Sigmoid colon (tissue), 4 donors: ENCODE measurements around the gene LIMS2.

Source experiments
- POLR2AphosphoS5 ChIP-seq, 4 donors: sonication (generic); formaldehyde crosslinking; IDR thresholded peaks; one replicate each; pipeline ENCODE4 v1.6.1; 2017; ENCODE audit warnings: antibody characterized with exemption in 4 of 4
- TF ChIP-seq, protein P1 (sequence below), 4 experiments: fragments of 450-650 bp in 3 of 4; fragments of 200-600 bp in 1 of 4; IDR thresholded peaks; one replicate each; pipeline ENCODE4 v1.5.1; 2016 to 2019; ENCODE audit warnings: antibody characterized with exemption in 4 of 4, mild to moderate bottlenecking in 3 of 4, moderate library complexity in 2 of 4

DNA sequence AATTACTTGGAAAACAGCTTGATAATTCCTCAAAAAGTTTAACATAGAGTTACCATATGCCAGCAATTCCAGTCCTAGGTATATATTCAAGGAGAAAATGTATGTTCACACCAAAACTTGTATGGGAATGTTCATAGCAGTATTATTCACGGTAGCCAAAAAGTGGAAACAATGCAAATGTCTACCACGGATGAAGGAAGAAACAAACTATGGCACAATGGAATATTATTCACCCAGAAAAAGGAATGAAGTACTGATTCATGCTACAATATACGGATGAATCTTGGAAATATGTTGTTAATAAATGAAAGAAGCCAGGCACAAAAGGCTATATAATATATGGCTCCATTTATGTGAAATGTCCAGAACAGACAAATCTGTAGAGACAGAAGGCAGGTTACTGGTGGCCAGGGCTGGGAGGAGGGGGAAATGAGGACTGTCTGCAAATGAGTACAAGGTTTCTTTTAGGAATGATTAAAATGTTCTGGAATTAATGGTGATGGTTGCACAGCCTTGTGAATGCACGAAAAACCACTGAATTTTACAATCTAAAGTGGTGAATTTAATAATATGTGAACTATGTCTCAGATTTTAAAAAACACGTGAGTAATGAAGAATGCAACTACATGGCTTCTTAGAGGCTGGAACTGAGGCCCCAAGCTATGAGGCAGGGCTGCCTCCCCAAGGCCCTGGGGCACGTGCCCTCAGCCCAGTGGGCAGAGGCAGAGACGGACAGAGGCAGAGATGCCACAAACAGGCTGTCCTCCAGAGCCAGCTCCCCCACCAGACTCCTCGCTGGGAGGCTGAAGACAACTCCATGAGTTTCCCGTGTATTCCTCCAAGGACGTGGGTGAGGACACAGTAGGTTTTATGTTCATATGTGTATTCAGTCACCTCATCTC lies 5.0 kb downstream of the LIMS2 start:
- TF ChIP-seq, protein P1, sequence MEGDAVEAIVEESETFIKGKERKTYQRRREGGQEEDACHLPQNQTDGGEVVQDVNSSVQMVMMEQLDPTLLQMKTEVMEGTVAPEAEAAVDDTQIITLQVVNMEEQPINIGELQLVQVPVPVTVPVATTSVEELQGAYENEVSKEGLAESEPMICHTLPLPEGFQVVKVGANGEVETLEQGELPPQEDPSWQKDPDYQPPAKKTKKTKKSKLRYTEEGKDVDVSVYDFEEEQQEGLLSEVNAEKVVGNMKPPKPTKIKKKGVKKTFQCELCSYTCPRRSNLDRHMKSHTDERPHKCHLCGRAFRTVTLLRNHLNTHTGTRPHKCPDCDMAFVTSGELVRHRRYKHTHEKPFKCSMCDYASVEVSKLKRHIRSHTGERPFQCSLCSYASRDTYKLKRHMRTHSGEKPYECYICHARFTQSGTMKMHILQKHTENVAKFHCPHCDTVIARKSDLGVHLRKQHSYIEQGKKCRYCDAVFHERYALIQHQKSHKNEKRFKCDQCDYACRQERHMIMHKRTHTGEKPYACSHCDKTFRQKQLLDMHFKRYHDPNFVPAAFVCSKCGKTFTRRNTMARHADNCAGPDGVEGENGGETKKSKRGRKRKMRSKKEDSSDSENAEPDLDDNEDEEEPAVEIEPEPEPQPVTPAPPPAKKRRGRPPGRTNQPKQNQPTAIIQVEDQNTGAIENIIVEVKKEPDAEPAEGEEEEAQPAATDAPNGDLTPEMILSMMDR (IDR thresholded peaks at IDR 0.05): no peak
- no peak for TF ChIP-seq POLR2AphosphoS5 (IDR thresholded peaks at IDR 0.05)
